Measurements from ENCODE around the gene FAM107B. TPM values are rescaled to one million over a fixed set of nuclear protein-coding genes. Genes with fewer than 3 reads are reported as not detected.
"Not testable (repeated sequence)": the region's sequence is repeated elsewhere in the genome, so short reads cannot be mapped to it uniquely, and the experiment has no call there.

The FAM107B gene
- total RNA-seq, 2 experiments from 2014 or later: 105 to 129 TPM

DNA sequence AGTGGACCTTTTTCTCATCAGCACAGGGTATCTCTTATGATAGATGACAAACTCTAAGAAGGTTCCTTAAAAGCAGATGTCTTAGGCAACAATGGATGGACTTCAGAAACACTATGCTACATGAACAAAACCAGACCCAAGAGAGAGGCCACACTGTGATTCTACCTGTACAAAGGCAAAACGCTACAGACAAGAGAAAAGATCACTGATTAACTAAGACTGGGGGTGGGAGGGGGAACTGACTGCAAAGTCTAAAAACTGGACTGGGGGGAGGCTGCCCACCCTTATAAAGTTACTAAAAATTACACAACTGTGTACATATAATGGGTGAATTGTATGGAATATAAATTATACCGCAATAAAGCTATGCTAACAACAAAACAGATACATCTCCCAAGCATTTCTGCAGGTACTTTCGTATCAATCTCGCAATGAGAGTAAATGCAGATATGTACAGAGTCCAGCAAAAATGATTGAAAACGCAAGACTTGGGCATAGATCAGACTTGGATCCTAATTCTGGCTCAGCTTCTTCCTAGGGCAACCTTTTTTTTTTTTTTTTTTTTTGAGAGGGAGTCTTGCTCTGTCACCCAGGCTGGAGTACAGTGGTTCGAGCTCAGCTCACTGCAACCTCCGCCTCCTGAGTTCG is 179.7 kb downstream of the FAM107B start:
- Mint-ChIP-seq H3K36me3 (ENCODE audit: low read depth) (peaks cover 59% of the 10 kb centered on the region), H3K4me3 (no peak overlapping the region), H3K4me1 (ENCODE audit: low read depth) (peaks cover 68% of the 10 kb centered on the region), H3K27ac (no peak overlapping the region), H3K27me3 (ENCODE audit: low read depth) (no peaks in the 10 kb centered on the region), H3K9me3 (no peaks in the 10 kb centered on the region)
- CTCF ChIA-PET: interaction anchor here (0.7 kb wide), 1 partner anchor 228 kb away, joined by 3 read pairs; no protein-coding TSS in a partner anchor
- DNase-seq: no peak
- intact Hi-C loops (cut with micrococcal nuclease): no loop called here

DNA sequence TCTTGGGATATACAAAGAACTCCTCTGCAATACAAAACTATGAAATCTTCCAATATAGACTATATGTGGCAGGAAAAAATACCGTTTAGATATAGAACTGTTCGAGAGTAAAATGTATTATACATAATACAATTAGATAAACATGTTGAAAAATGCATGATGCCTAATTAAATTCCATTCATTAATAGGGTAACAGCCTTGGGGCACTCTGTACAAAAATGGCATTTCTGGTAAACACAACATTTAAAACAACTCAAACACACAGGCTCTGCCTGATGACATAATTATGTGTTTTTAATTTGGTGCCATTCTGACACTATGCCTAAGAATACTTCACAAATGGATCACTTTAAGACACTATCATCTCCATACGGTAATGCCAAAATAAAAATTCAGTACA is 180.9 kb downstream of the FAM107B start:
- peaks cover 53% of the 10 kb centered on the region for H3K36me3 Mint-ChIP-seq (ENCODE audit: low read depth)
- H3K27ac Mint-ChIP-seq: no peak overlapping the region
- peaks cover 71% of the 10 kb centered on the region for H3K4me1 Mint-ChIP-seq (ENCODE audit: low read depth)
- H3K9me3 Mint-ChIP-seq: no peaks in the 10 kb centered on the region
- CTCF ChIA-PET: no interaction called here
- H3K27me3 Mint-ChIP-seq (ENCODE audit: low read depth): no peaks in the 10 kb centered on the region
- no peak for DNase-seq
- intact Hi-C loops (cut with micrococcal nuclease): no loop called here
- H3K4me3 Mint-ChIP-seq: no peak overlapping the region

- no peaks in the 10 kb centered on the region for H3K27me3 Mint-ChIP-seq (ENCODE audit: low read depth)
- H3K9me3 Mint-ChIP-seq: no peaks in the 10 kb centered on the region
- DNase-seq: no peak
- H3K4me1 Mint-ChIP-seq (ENCODE audit: low read depth): peaks cover 76% of the 10 kb centered on the region
- intact Hi-C loops (cut with micrococcal nuclease): no loop called here
- peaks cover 50% of the 10 kb centered on the region for H3K36me3 Mint-ChIP-seq (ENCODE audit: low read depth)
- CTCF ChIA-PET: no interaction called here
- no peak overlapping the region for H3K27ac Mint-ChIP-seq
- no peak overlapping the region for H3K4me3 Mint-ChIP-seq
These were observed 182.1 kb downstream of the FAM107B start for GRCh38 chr10:14592566-14592965.

GRCh38 chr10:14592026-14592425 is 182.7 kb downstream of the FAM107B start:
- peaks cover 46% of the 10 kb centered on the region for H3K36me3 Mint-ChIP-seq (ENCODE audit: low read depth)
- intact Hi-C loops (cut with micrococcal nuclease): no loop called here
- H3K27me3 Mint-ChIP-seq (ENCODE audit: low read depth): no peaks in the 10 kb centered on the region
- no peak overlapping the region for H3K4me3 Mint-ChIP-seq
- H3K4me1 Mint-ChIP-seq (ENCODE audit: low read depth): peaks cover 76% of the 10 kb centered on the region
- H3K9me3 Mint-ChIP-seq: no peaks in the 10 kb centered on the region
- CTCF ChIA-PET: interaction anchor here (0.5 to 1.0 kb wide), 2 partner anchors 9 to 230 kb away, joined by 3 to 4 read pairs; no protein-coding TSS in a partner anchor
- H3K27ac Mint-ChIP-seq: no peak overlapping the region
- DNase-seq: no peak

GRCh38 chr10:14588938-14589294 is 185.8 kb downstream of the FAM107B start:
- peaks cover 35% of the 10 kb centered on the region for H3K36me3 Mint-ChIP-seq (ENCODE audit: low read depth)
- peaks cover 86% of the 10 kb centered on the region for H3K4me1 Mint-ChIP-seq (ENCODE audit: low read depth)
- H3K27ac Mint-ChIP-seq: peak overlapping the region; percentile 97
- peak overlapping the region; percentile 63 for H3K4me3 Mint-ChIP-seq
- intact Hi-C loops (cut with micrococcal nuclease): loop anchor here (1.0 to 5.0 kb wide), 11 partner anchors 16 to 802 kb away; partner anchors contain the start of genes CDNF, HSPA14, MEIG1 and MSANTD7
- not testable (repeated sequence) for H3K27me3 Mint-ChIP-seq (ENCODE audit: low read depth); DNase-seq; H3K9me3 Mint-ChIP-seq
- CTCF ChIA-PET: interaction anchor here (0.6 to 1.2 kb wide), 5 partner anchors 11 to 60 kb away, joined by 3 to 4 read pairs (median 4); no protein-coding TSS in a partner anchor

DNA sequence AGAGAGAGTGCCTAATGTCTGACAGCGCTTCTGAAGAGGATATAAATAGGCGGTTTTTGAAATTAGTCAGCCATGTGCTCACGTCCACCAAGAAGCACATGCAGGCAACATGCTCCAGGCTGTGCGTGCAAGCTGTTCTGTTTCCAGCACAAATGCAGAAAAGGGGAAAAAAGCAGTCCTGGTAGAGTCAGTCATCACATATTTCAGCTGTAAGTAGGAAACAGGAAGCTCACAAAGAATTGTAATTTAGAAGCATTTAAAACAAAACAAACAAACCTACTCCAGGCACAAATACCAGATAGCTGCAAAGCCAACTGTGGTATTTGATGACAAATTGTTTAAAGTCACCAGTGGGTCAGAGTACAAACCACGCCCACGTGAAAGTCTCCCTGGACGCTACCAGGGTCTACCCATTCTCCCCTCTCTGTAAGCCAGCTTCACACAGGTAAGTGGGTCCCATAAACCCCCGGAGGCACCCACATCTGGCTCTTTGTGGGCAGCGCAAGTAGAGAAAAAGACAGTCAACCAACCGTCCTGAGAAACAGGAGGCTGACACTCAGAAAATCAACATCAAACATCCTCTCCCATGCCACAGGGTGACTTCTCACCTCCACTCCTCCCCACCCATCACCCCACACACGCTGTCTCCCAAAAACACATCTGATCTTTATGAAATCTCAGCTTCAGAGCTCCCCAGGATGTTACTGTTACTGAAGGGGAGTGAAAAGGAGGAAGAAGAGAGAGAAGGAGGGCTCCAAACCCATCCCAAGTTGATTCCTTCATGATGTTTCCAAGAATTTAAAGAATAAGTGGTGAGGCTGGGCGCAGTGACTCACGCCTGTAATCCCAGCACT is 186.4 kb downstream of the FAM107B start:
- Mint-ChIP-seq H3K4me1 (ENCODE audit: low read depth) (peaks cover 90% of the 10 kb centered on the region), H3K9me3 (no peaks in the 10 kb centered on the region), H3K4me3 (peak overlapping the region; percentile 63), H3K27me3 (ENCODE audit: low read depth) (no peaks in the 10 kb centered on the region), H3K27ac (peak overlapping the region; percentile 97), H3K36me3 (ENCODE audit: low read depth) (peaks cover 34% of the 10 kb centered on the region)
- DNase-seq: peak; percentile 83
- intact Hi-C loops (cut with micrococcal nuclease): loop anchor here (1.0 to 5.0 kb wide), 11 partner anchors 16 to 801 kb away; partner anchors contain the start of genes CDNF, HSPA14, MEIG1 and MSANTD7
- CTCF ChIA-PET: interaction anchor here (0.9 to 1.4 kb wide), 6 partner anchors 12 to 249 kb away, joined by 3 to 4 read pairs (median 3); partner anchors contain the start of genes CDNF, HSPA14 and MSANTD7

- Mint-ChIP-seq H3K27me3 (ENCODE audit: low read depth) (no peaks in the 10 kb centered on the region), H3K9me3 (no peaks in the 10 kb centered on the region), H3K4me1 (ENCODE audit: low read depth) (peaks cover 94% of the 10 kb centered on the region), H3K36me3 (ENCODE audit: low read depth) (peaks cover 34% of the 10 kb centered on the region), H3K27ac (peak overlapping the region; percentile 97), H3K4me3 (peak overlapping the region; percentile 63)
- CTCF ChIA-PET: interaction anchor here (0.7 to 1.4 kb wide), 6 partner anchors 20 to 331 kb away, joined by 3 to 4 read pairs (median 3); partner anchors contain the start of genes CDNF, HSPA14 and MSANTD7
- peak; percentile 23 for DNase-seq
- intact Hi-C loops (cut with micrococcal nuclease): loop anchor here (1.0 to 5.0 kb wide), 11 partner anchors 15 to 800 kb away; partner anchors contain the start of genes CDNF, HSPA14, MEIG1 and MSANTD7
These were observed 187.1 kb downstream of the FAM107B start for GRCh38 chr10:14587540-14588083.

GRCh38 chr10:14586901-14587300 is 187.8 kb downstream of the FAM107B start:
- Mint-ChIP-seq H3K4me3 (no peak overlapping the region), H3K27ac (peak overlapping the region; percentile 97), H3K36me3 (ENCODE audit: low read depth) (peaks cover 32% of the 10 kb centered on the region)

GRCh38 chr10:14585287-14586193 is 189.2 kb downstream of the FAM107B start:
- no peaks in the 10 kb centered on the region for H3K9me3 Mint-ChIP-seq

More at GRCh38 chr10:14586901-14587300, 187.8 kb downstream of the FAM107B start:
- Mint-ChIP-seq H3K27me3 (ENCODE audit: low read depth) (no peaks in the 10 kb centered on the region), H3K4me1 (ENCODE audit: low read depth) (peaks cover 93% of the 10 kb centered on the region), H3K9me3 (no peaks in the 10 kb centered on the region)
- peak; percentile 80 for DNase-seq
- intact Hi-C loops (cut with micrococcal nuclease): loop anchor here (5.0 kb wide), 1 partner anchor 35 kb away; no protein-coding TSS in a partner anchor
- CTCF ChIA-PET: interaction anchor here (1.4 kb wide), 1 partner anchor 251 kb away, joined by 3 read pairs; the partner anchor contains the start of genes CDNF, HSPA14 and MSANTD7

DNA sequence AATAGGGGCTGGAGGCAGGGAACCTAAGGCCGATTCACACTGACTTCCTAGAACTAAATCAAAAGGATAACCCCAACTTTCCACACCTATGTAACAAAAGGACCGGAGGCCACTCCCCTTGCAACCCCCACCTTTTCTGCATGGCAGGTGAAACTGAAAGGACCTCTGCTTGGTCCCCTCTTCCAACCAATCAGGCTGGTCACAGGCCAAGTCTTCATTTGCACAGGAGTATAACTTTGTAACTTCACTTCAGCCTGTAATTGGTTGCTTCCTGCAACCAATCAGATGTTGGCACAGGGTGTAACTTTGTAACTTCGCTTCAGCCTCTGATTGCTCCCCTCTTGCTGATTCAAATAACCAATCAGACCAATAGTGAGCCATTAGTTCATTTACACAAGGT is 190.0 kb downstream of the FAM107B start:
- H3K27ac Mint-ChIP-seq: peak overlapping the region; percentile 97
- H3K4me1 Mint-ChIP-seq (ENCODE audit: low read depth): peaks cover 89% of the 10 kb centered on the region
- peaks cover 37% of the 10 kb centered on the region for H3K36me3 Mint-ChIP-seq (ENCODE audit: low read depth)
- CTCF ChIA-PET: interaction anchor here (1.6 to 2.2 kb wide), 2 partner anchors 22 to 87 kb away, joined by 4 to 7 read pairs; no protein-coding TSS in a partner anchor
- intact Hi-C loops (cut with micrococcal nuclease): loop anchor here (5.0 kb wide), 1 partner anchor 32 kb away; no protein-coding TSS in a partner anchor
- no peaks in the 10 kb centered on the region for H3K27me3 Mint-ChIP-seq (ENCODE audit: low read depth)
- no peak overlapping the region for H3K4me3 Mint-ChIP-seq
- no peaks in the 10 kb centered on the region for H3K9me3 Mint-ChIP-seq
- peak; percentile 64 for DNase-seq

More at GRCh38 chr10:14585287-14586193, 189.2 kb downstream of the FAM107B start:
- Mint-ChIP-seq H3K27ac (peak overlapping the region; percentile 97), H3K36me3 (ENCODE audit: low read depth) (peaks cover 39% of the 10 kb centered on the region), H3K4me1 (ENCODE audit: low read depth) (peaks cover 94% of the 10 kb centered on the region), H3K4me3 (no peak overlapping the region), H3K27me3 (ENCODE audit: low read depth) (no peaks in the 10 kb centered on the region)
- DNase-seq: no peak
- intact Hi-C loops (cut with micrococcal nuclease): loop anchor here (5.0 kb wide), 1 partner anchor 33 kb away; no protein-coding TSS in a partner anchor
- CTCF ChIA-PET: no interaction called here

- Mint-ChIP-seq H3K36me3 (ENCODE audit: low read depth) (peaks cover 37% of the 10 kb centered on the region), H3K27me3 (ENCODE audit: low read depth) (no peaks in the 10 kb centered on the region), H3K4me1 (ENCODE audit: low read depth) (peaks cover 88% of the 10 kb centered on the region), H3K9me3 (no peaks in the 10 kb centered on the region), H3K4me3 (peak overlapping the region; percentile 51), H3K27ac (peak overlapping the region; percentile 97)
- intact Hi-C loops (cut with micrococcal nuclease): loop anchor here (1.0 kb wide), 2 partner anchors 12 to 24 kb away; no protein-coding TSS in a partner anchor
- no peak for DNase-seq
- CTCF ChIA-PET: interaction anchor here (1.5 to 2.2 kb wide), 3 partner anchors 14 to 87 kb away, joined by 4 to 7 read pairs (median 4); no protein-coding TSS in a partner anchor
These were observed 190.7 kb downstream of the FAM107B start for GRCh38 chr10:14583967-14584366.
